SU-DHL-6 (cell line): ENCODE measurements around the gene KCNQ1OT1.

Experiments
- H2AFZ ChIP-seq: fragments of 200-600 bp; sonication (generic); 2 replicates; pipeline ENCODE4 v1.6.1; 2014; ENCODE audit warnings: low read depth, mild to moderate bottlenecking, moderate library complexity, mixed read lengths, antibody characterized with exemption, low read length; ENCODE audit not compliant: severe bottlenecking
- H3F3A ChIP-seq: fragments of 200-600 bp; shearing (Covaris generic); 2 replicates; pipeline ENCODE4 v1.6.0; 2016; ENCODE audit warnings: antibody characterized with exemption, mild to moderate bottlenecking; ENCODE audit not compliant: insufficient read depth
- H3K27ac ChIP-seq: fragments of 200-600 bp; sonication (generic); 2 replicates; pipeline ENCODE4 v1.5.1; 2016; ENCODE audit warnings: low read depth, mild to moderate bottlenecking, low read length, moderate library complexity, mixed read lengths
- H3K27me3 ChIP-seq: fragments of 200-600 bp; sonication (generic), shearing (Covaris generic); 2 replicates; pipeline ENCODE4 v1.6.0; 2014; ENCODE audit warnings: mild to moderate bottlenecking, low read length
- H3K36me3 ChIP-seq: fragments of 200-600 bp; sonication (generic); 2 replicates; pipeline ENCODE4 v1.6.1; 2014; ENCODE audit warnings: mild to moderate bottlenecking, low read length, mixed read lengths
- H3K4me2 ChIP-seq: fragments of 300-600, 200-600 bp; shearing (Covaris generic), sonication (generic); 2 replicates; pipeline ENCODE4 v1.6.0; 2014; ENCODE audit warnings: low read length, low read depth, mild to moderate bottlenecking; ENCODE audit not compliant: poor library complexity, severe bottlenecking
- H3K4me3 ChIP-seq: fragments of 200-600 bp; sonication (generic); 2 replicates; pipeline ENCODE4 v1.5.1; 2014; ENCODE audit warnings: antibody characterized with exemption, low read length, mild to moderate bottlenecking, mixed read lengths; ENCODE audit not compliant: insufficient read depth, poor library complexity, severe bottlenecking
- H3K79me2 ChIP-seq: fragments of 200-600 bp; sonication (generic); 2 replicates; pipeline ENCODE4 v1.6.1; 2014; ENCODE audit warnings: mild to moderate bottlenecking, low read length, moderate library complexity; ENCODE audit not compliant: insufficient read depth
- H3K9ac ChIP-seq: fragments of 200-600 bp; sonication (generic); 2 replicates; pipeline ENCODE4 v1.7.0; 2014; ENCODE audit warnings: mild to moderate bottlenecking, low read length
- H3K9me2 ChIP-seq: fragments of 200-600 bp; sonication (generic); replicated peaks from 2 replicates; pipeline ENCODE4 v1.6.1; 2014; ENCODE audit warnings: low read length; ENCODE audit not compliant: insufficient read depth
- H3K9me3 ChIP-seq: fragments of 200-600 bp; sonication (generic); 2 replicates; pipeline ENCODE4 v1.6.1; 2014; ENCODE audit warnings: low read length, mixed read lengths; ENCODE audit not compliant: insufficient read depth
- H4K20me1 ChIP-seq: fragments of 200-600 bp; sonication (generic); 2 replicates; pipeline ENCODE4 v1.6.1; 2014; ENCODE audit warnings: low read depth, mild to moderate bottlenecking, antibody characterized with exemption, low read length, moderate library complexity, mixed read lengths
- EZH2phosphoT487 ChIP-seq: fragments of 200-600 bp; sonication (generic), shearing (Covaris generic); conservative IDR thresholded peaks from 2 replicates; pipeline ENCODE4 v1.6.1; 2018; ENCODE audit warnings: mild to moderate bottlenecking, antibody characterized with exemption, low read length, moderate library complexity, mixed read lengths
- TF ChIP-seq, protein P1 (sequence below): fragments of 200-600 bp; sonication (generic); IDR thresholded peaks from one replicate; pipeline ENCODE4 v1.5.1; 2017; ENCODE audit warnings: antibody characterized with exemption, mild to moderate bottlenecking, low read length, moderate library complexity; ENCODE audit not compliant: insufficient read depth, poor library complexity, severe bottlenecking

The KCNQ1OT1 gene

DNA sequence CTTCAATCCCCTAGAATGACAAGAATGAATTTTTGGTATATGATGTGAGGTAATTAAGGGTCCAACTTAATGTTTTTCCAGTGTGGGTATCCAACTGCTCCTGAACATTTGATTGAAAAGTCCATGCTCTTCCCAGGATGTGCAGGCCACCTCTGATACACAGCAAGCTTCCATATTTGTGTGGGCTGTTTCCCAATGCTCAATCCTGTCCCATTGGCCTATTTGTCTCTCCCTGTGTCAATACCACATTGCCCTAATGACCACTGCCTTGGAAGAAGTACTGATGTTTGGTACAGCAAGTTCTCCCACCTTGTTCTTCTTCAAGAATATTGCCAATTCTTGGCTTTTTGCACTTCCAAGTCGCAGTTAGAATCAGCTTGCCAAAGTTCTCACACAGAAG is 42.9 kb downstream of the KCNQ1OT1 start:
- TF ChIP-seq, protein P1, sequence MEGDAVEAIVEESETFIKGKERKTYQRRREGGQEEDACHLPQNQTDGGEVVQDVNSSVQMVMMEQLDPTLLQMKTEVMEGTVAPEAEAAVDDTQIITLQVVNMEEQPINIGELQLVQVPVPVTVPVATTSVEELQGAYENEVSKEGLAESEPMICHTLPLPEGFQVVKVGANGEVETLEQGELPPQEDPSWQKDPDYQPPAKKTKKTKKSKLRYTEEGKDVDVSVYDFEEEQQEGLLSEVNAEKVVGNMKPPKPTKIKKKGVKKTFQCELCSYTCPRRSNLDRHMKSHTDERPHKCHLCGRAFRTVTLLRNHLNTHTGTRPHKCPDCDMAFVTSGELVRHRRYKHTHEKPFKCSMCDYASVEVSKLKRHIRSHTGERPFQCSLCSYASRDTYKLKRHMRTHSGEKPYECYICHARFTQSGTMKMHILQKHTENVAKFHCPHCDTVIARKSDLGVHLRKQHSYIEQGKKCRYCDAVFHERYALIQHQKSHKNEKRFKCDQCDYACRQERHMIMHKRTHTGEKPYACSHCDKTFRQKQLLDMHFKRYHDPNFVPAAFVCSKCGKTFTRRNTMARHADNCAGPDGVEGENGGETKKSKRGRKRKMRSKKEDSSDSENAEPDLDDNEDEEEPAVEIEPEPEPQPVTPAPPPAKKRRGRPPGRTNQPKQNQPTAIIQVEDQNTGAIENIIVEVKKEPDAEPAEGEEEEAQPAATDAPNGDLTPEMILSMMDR: no peak
- no peak for TF ChIP-seq EZH2phosphoT487
- H3K9ac ChIP-seq: no peak overlapping the region
- H3K27ac ChIP-seq: no peak overlapping the region
- H3K4me2 ChIP-seq: no peak overlapping the region
- H3K4me3 ChIP-seq: no peak overlapping the region
- no peak overlapping the region for H2AFZ ChIP-seq
- no peaks in the 10 kb centered on the region for H3K9me2 ChIP-seq
- H3K79me2 ChIP-seq: no peaks in the 10 kb centered on the region
- no peaks in the 10 kb centered on the region for H3K36me3 ChIP-seq
- no peaks in the 10 kb centered on the region for H3F3A ChIP-seq
- no peaks in the 10 kb centered on the region for H3K27me3 ChIP-seq
- peaks cover 16% of the 10 kb centered on the region; the same call in 1 of the 2 replicates for H3K9me3 ChIP-seq
- H4K20me1 ChIP-seq: no peaks in the 10 kb centered on the region

DNA sequence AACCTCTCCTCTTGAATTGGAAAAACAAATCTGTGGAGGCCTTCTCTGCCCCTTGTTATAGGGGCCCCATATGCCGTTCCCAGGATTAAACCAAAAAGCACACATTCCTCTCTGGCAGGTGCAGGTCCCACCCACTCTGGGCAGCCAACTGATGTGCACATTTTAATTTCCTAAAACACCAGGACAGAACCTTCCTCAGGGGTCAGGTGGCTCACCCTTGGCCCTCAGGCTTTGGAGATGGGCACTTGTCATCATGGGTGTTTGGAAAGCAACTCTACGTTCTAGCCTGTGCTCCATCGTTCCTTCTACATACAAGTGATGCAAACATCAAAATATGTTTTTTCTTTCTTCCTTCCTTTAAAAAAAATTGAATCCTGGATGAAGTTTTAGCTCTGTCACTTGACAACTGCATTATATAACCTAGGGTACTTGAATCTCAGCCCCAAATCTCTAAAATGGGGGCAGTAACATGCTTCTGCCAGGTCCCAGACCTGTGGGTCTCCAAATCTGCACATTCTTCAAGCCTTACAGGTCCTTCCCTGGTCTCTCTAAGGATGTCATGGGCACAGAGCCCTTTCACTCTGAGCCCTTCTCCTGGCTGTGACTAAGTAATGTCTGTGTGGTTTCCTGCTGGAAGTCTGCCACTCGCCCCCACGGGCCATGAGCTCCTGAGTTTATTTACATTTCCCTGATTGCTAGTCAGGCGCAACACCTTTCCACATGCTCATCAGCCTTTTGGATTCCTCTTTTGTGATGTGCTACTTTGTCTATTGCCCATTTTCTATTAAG is 43.8 kb downstream of the KCNQ1OT1 start:
- H4K20me1 ChIP-seq: no peaks in the 10 kb centered on the region
- no peaks in the 10 kb centered on the region for H3K27me3 ChIP-seq
- peaks cover 13% of the 10 kb centered on the region; the same call in 1 of the 2 replicates for H3K9me3 ChIP-seq
- no peak overlapping the region for H3K27ac ChIP-seq
- no peak overlapping the region for H3K4me2 ChIP-seq
- TF ChIP-seq, protein P1: no peak
- no peak for TF ChIP-seq EZH2phosphoT487
- no peak overlapping the region for H2AFZ ChIP-seq
- no peaks in the 10 kb centered on the region for H3K79me2 ChIP-seq
- no peak overlapping the region for H3K4me3 ChIP-seq
- no peaks in the 10 kb centered on the region for H3K9me2 ChIP-seq
- H3K36me3 ChIP-seq: no peaks in the 10 kb centered on the region
- no peak overlapping the region for H3K9ac ChIP-seq
- no peaks in the 10 kb centered on the region for H3F3A ChIP-seq

DNA sequence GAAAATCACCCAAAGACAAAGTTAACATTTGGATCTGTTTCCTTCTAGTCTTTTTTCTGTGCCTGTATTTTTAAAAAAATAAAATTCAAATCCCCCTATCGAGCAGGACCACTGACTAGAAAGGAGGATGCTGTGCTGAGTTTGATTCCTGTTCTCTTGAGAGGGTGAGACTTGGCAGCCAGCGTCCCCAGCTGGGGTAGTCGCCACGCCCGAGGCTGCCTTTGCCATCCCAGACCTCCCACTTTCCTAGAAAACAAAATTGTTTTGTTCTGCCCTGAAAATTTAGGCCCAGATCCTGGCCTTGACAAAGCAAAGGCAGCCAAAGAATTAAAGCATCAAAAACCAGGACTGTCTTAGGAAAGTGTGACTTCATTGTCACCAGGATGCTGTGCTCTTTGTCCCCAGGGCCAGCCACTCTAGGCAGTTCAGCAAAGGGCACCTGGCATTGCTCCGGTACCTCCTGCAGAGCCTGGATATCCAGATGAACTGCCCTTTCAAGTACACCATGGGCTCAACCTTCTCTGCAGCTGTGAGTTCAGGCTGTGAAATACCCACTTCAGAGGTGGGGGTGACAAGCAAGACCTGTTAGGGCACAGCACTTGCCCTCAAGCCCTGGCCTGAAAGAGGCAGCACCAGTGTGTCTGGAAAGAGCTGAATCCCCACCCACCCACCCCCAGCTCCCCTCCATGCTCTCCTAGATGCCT is 44.6 kb downstream of the KCNQ1OT1 start:
- Histone ChIP-seq H3F3A (no peaks in the 10 kb centered on the region), H3K9ac (no peak overlapping the region), H2AFZ (no peak overlapping the region), H3K27ac (no peak overlapping the region), H3K4me2 (no peak overlapping the region), H3K9me2 (no peaks in the 10 kb centered on the region), H3K79me2 (no peaks in the 10 kb centered on the region), H4K20me1 (no peaks in the 10 kb centered on the region), H3K27me3 (no peaks in the 10 kb centered on the region), H3K9me3 (peaks cover 5% of the 10 kb centered on the region; the same call in 1 of the 2 replicates), H3K36me3 (no peaks in the 10 kb centered on the region), H3K4me3 (no peak overlapping the region)
- TF ChIP-seq EZH2phosphoT487: no peak
- TF ChIP-seq, protein P1: no peak
